ENCODE results near the gene ZRANB3.

ZRANB3 gene

GRCh38 chr2:135163901-135164300 lies 367.1 kb downstream of the ZRANB3 start:
- no peak for TF ChIP-seq CTCF (IDR thresholded peaks at IDR 0.05)

GRCh38 chr2:135163306-135163705 lies 367.7 kb downstream of the ZRANB3 start:
- Histone ChIP-seq H3K36me3 (peaks cover 64% of the 10 kb centered on the region), H3K9me3 (no peaks in the 10 kb centered on the region), H3K4me1 (ENCODE audit: control insufficient read depth in 1 of 2, insufficient read depth in 1 of 2, low read depth in 1 of 2, low read length in 1 of 2) (no peaks in the 10 kb centered on the region), H3K27ac (no peak overlapping the region), H3K27me3 (no peaks in the 10 kb centered on the region), H3K4me3 (ENCODE audit: low read depth in 1 of 2, low read length in 1 of 2) (no peak overlapping the region)
- TF ChIP-seq CTCF (IDR thresholded peaks at IDR 0.05), result no peak

More at GRCh38 chr2:135163901-135164300, 367.1 kb downstream of the ZRANB3 start:
- H3K36me3 ChIP-seq, result peaks cover 70% of the 10 kb centered on the region
- no peaks in the 10 kb centered on the region for H3K27me3 ChIP-seq
- no peaks in the 10 kb centered on the region for H3K4me1 ChIP-seq (ENCODE audit: control insufficient read depth in 1 of 2, insufficient read depth in 1 of 2, low read depth in 1 of 2, low read length in 1 of 2)
- H3K9me3 ChIP-seq, result no peaks in the 10 kb centered on the region
- no peak overlapping the region for H3K27ac ChIP-seq
- H3K4me3 ChIP-seq (ENCODE audit: low read depth in 1 of 2, low read length in 1 of 2), result no peak overlapping the region

GRCh38 chr2:135162786-135163185 lies 368.2 kb downstream of the ZRANB3 start:
- TF ChIP-seq CTCF (IDR thresholded peaks at IDR 0.05), result no peak
- Histone ChIP-seq H3K27ac (no peak overlapping the region), H3K27me3 (no peaks in the 10 kb centered on the region), H3K36me3 (peaks cover 64% of the 10 kb centered on the region), H3K4me1 (ENCODE audit: control insufficient read depth in 1 of 2, insufficient read depth in 1 of 2, low read depth in 1 of 2, low read length in 1 of 2) (no peaks in the 10 kb centered on the region), H3K4me3 (ENCODE audit: low read depth in 1 of 2, low read length in 1 of 2) (no peak overlapping the region), H3K9me3 (no peaks in the 10 kb centered on the region)

DNA sequence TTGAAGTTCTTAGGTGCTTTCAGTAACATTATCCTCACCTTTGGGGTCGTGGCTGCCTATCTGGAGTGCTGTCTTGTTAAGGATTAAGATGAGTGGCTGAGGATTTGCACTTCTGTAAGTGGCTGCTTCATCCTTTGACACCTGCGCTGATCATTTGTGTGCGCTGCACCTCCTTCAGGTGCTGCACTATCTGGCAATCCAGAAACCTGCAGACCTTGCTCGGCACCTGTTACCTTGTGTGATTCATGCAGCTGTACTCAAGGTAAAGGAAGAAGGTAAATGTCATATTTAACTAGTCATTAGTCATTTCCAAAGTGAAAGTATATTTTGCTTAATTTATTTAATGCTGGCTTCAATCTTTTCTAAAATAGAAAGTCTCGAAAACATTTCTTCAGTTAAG lies 368.6 kb downstream of the ZRANB3 start:
- H3K4me1 ChIP-seq (ENCODE audit: control insufficient read depth in 1 of 2, insufficient read depth in 1 of 2, low read depth in 1 of 2, low read length in 1 of 2), result no peaks in the 10 kb centered on the region
- H3K27me3 ChIP-seq, result no peaks in the 10 kb centered on the region
- H3K36me3 ChIP-seq, result peaks cover 62% of the 10 kb centered on the region
- no peak overlapping the region for H3K27ac ChIP-seq
- TF ChIP-seq CTCF (IDR thresholded peaks at IDR 0.05), result no peak
- no peaks in the 10 kb centered on the region for H3K9me3 ChIP-seq
- no peak overlapping the region for H3K4me3 ChIP-seq (ENCODE audit: low read depth in 1 of 2, low read length in 1 of 2)

DNA sequence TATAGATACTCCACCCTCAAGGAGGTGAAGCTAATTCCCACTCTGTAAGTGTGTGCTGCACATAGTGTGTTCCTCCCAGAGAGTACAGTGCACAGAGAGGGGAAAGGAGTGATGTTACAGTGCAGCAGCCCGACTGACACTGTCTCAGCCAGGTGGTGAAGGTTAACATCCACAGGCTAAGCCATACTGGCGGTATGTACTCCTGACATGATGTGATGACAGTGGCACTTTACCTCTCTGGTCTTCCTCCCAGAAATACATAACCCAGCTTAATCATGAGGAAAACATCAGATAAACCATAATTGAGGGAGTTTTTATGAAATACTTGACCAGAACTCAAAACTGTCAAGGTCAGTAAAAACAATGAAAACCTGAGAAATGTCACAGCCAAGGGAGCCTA lies 371.8 kb downstream of the ZRANB3 start:
- peaks cover 53% of the 10 kb centered on the region for H3K36me3 ChIP-seq
- no peaks in the 10 kb centered on the region for H3K27me3 ChIP-seq
- no peaks in the 10 kb centered on the region for H3K9me3 ChIP-seq
- no peak overlapping the region for H3K27ac ChIP-seq
- no peak overlapping the region for H3K4me3 ChIP-seq (ENCODE audit: low read depth in 1 of 2, low read length in 1 of 2)
- no peaks in the 10 kb centered on the region for H3K4me1 ChIP-seq (ENCODE audit: control insufficient read depth in 1 of 2, insufficient read depth in 1 of 2, low read depth in 1 of 2, low read length in 1 of 2)
- TF ChIP-seq CTCF (IDR thresholded peaks at IDR 0.05), result no peak

GRCh38 chr2:135157856-135158255 lies 373.2 kb downstream of the ZRANB3 start:
- H3K36me3 ChIP-seq, result peaks cover 54% of the 10 kb centered on the region
- no peaks in the 10 kb centered on the region for H3K9me3 ChIP-seq
- no peaks in the 10 kb centered on the region for H3K27me3 ChIP-seq
- H3K27ac ChIP-seq, result no peak overlapping the region
- H3K4me1 ChIP-seq (ENCODE audit: control insufficient read depth in 1 of 2, insufficient read depth in 1 of 2, low read depth in 1 of 2, low read length in 1 of 2), result no peaks in the 10 kb centered on the region
- H3K4me3 ChIP-seq (ENCODE audit: low read depth in 1 of 2, low read length in 1 of 2), result no peak overlapping the region
- TF ChIP-seq CTCF (IDR thresholded peaks at IDR 0.05), result no peak
